Epithelial cell of proximal tubule (primary cell): ENCODE data around the gene GAPT. TPM values are rescaled to one million over a fixed set of nuclear protein-coding genes. Genes with fewer than 3 reads are reported as not detected.

Experiments used
- DNase-seq: peaks from one replicate; pipeline ENCODE4 v3.0.0-alpha.2; 2011; ENCODE audit warnings: low read depth
- H3K4me3 ChIP-seq: 2 replicates; pipeline ENCODE4 v1.5.1; 2011; ENCODE audit warnings: low read depth, mild to moderate bottlenecking, low read length
- total RNA-seq: library from RNA; depleted of rRNA; stranded (reverse); fragments of >200 nt; gene quantifications from 2 replicates; pipeline ENCODE4 v1.2.3, GENCODE V29; 2015
- TF ChIP-seq, protein P1 (sequence below): conservative IDR thresholded peaks from 2 replicates; pipeline ENCODE4 v1.5.1; 2012; ENCODE audit warnings: low read depth, mild to moderate bottlenecking, low read length

The GAPT gene
- total RNA-seq, 1 donor from 2014 or later = not detected

DNA sequence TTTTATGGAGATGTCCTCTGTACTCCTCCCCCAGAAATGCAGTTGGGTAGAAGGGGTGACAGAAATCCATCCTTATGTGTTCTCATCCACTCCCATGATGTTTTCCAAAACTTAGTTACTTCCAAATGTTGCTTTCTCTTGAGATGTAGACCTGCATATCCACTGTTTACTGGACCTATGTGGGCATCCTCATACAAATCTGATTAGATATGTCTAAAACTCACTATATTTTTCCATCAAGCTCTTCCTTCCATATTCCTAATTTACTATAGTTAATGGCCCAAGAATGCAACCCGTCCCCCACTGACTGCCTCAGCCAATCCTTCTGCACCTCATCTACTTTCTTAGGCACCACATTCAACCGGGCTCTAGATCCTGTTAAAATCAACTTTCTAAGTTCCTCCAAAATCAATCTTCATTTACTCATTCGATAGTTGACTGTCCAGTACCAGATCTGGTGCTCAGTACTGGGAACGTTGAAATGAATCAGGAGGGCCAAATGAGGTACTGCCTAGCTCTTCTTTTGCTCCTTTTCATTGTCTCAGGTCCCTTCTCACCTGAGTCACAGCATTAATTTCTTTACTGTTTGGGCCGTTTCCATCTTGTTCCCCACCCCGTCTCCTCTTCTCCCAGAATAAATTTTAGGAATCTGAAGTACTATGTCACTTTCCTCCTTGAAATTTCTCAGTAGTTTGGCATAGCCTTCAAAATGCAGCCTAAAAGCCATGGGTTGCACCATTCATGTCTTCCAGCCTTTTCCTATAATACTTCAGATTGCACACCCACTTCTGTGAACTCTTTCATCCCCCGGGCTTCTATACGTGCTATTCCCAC lies 39.3 kb upstream of the GAPT start:
- DNase-seq = no peak
- TF ChIP-seq, protein P1, sequence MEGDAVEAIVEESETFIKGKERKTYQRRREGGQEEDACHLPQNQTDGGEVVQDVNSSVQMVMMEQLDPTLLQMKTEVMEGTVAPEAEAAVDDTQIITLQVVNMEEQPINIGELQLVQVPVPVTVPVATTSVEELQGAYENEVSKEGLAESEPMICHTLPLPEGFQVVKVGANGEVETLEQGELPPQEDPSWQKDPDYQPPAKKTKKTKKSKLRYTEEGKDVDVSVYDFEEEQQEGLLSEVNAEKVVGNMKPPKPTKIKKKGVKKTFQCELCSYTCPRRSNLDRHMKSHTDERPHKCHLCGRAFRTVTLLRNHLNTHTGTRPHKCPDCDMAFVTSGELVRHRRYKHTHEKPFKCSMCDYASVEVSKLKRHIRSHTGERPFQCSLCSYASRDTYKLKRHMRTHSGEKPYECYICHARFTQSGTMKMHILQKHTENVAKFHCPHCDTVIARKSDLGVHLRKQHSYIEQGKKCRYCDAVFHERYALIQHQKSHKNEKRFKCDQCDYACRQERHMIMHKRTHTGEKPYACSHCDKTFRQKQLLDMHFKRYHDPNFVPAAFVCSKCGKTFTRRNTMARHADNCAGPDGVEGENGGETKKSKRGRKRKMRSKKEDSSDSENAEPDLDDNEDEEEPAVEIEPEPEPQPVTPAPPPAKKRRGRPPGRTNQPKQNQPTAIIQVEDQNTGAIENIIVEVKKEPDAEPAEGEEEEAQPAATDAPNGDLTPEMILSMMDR = no peak
- no peak overlapping the region for H3K4me3 ChIP-seq

DNA sequence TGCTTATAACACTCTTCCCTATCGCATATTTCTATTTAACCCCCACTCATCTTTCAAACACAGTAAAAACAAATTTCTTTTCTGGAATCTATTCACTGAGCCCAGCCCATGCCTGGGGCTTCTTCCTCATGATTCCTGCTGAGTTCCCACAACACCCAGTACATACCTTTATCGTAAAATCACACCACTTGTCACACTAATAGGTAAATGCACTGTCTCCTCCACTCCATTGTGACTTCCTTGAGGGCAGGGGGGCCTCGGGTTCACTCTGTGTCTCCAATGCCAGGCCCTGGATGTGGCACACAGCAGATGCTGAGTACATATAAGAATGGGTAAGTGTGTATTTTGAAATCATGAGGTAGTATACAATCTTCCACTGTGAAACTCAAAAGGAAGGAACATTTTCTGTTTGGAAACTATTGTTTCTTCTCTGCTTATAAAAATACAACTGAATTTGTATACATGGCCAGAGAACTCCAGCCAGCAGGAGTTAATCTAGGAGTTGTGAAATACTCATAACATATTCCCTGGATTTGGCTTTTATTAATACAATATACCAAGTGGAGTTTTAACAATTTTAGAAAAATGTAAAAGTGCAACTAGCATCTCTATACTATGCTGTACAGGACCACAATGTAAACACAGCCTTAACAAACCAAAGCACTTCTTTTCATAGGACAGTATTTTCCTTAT lies 38.5 kb upstream of the GAPT start:
- no peak overlapping the region for H3K4me3 ChIP-seq
- DNase-seq = no peak
- TF ChIP-seq, protein P1 = no peak

DNA sequence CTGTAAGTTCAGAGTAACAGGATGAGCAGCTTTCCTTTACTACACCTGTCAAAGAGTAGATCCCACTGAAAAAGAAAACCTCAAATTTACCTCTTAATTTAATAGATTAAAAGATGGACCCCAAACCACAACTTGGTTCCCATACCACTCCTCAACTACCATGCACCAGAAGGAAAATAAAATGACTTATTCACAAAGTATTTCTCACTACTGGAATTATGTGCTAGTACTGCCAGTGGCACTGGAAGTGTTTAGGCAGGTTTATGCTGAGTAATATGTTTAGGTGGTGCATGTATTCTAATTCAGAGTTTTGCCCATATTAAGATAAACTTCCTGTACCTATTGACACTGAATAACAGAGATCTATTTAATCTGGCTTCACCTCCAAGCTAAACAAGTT lies 37.9 kb upstream of the GAPT start:
- no peak overlapping the region for H3K4me3 ChIP-seq
- no peak for DNase-seq
- TF ChIP-seq, protein P1 = no peak

DNA sequence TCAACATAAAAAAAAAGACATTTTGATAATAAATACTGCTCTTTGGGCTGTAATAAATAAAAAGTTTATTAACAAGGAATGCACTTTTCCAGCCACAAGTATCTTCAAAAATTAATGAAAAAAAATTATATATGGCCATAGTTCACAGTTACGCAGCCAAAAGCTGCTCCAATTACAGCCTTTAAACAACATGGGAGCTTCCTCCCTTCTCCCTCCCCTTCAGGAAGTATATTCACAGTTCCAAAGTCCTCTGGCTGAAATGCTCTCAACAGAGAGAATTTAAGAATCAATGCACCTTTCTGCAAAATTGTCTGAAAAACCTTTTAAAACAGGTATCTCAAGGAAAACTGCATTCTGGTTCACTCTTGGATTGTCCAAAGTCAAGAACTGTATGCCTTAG lies 37.2 kb upstream of the GAPT start:
- TF ChIP-seq, protein P1 = no peak
- DNase-seq = no peak
- no peak overlapping the region for H3K4me3 ChIP-seq

DNA sequence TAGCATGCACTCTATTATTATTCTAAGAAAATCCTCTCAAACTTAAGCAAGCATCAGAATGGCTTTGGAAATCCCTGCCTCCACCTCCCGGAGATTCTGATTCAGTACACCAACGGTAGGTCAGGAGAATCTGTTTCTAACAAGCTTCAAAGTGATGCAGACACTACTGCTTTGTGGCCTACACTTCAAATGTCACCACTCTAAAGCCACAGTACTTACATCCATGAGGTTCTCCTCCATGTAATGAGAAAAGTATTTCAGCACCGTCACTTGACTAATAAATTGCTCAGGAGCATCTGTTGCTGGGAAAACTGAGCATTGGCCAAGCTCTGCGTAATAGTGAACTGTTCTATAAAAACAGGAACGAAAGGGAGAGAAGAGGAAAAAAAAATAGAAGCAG lies 36.2 kb upstream of the GAPT start:
- TF ChIP-seq, protein P1 = no peak
- no peak for DNase-seq
- peak overlapping the region; percentile 88 for H3K4me3 ChIP-seq

DNA sequence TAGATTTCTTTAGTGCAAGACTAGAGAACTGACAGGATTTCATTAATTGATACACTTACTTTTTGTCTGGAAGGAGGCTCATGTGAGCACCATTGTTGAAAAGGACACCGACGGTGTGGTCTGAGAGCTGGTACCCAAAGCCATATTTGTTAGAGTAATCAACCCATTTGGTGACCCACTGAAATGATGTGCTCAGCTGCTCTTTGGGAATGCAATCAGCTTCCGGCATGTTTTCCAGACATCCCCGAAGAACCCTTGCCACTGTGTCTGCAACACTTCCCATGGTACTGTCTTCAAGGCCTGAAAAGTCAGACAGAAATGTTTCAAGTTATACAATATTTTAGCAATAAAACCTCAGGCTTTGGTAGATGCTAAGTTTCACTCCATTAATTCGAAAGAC lies 35.8 kb upstream of the GAPT start:
- DNase-seq = no peak
- H3K4me3 ChIP-seq = peak overlapping the region; percentile 88
- TF ChIP-seq, protein P1 = no peak
